Endothelial cell of umbilical vein (primary cell): Measurements from ENCODE around the gene IP6K3. TPM values are rescaled to one million over a fixed set of nuclear protein-coding genes. Genes with fewer than 3 reads are reported as not detected.

Experiments used
- BruUV-seq: library from RNA; stranded (reverse); fragments of 400-500 nt; replicated peaks from 2 replicates; lab custom pipeline; 2021; lab: Mats Ljungman, UMichigan
- CTCF ChIA-PET: fragments of 300-600, 350-600 bp; sonication (Branson Sonifier 250); formaldehyde crosslinking; loops from one replicate; lab custom pipeline; 2021; ENCODE audit warnings: antibody characterized with exemption, inconsistent platforms; lab: Charles Lee
- POLR2A ChIA-PET: fragments of 300-600, 350-600 bp; sonication (Branson Sonifier 250); formaldehyde crosslinking; loops from one replicate; lab custom pipeline; 2021; ENCODE audit warnings: antibody characterized with exemption, inconsistent platforms; lab: Charles Lee
- DNase-seq: peaks from one replicate; pipeline ENCODE4 v3.0.0-alpha.2; 2011; ENCODE audit warnings: low read depth, low spot score
- FAIRE-seq: peaks from 2 replicates; lab custom pipeline; 2011; peaks lifted over from hg19 to GRCh38; lab: Jason Lieb, UNC
- H2AFZ ChIP-seq: 2 replicates; pipeline ENCODE4 v1.6.0; 2012; ENCODE audit warnings: low read depth, low read length, control low read depth, inconsistent platforms
- H3K27ac ChIP-seq: 2 replicates; pipeline ENCODE4 v1.5.1; 2011; ENCODE audit warnings: low read depth, mild to moderate bottlenecking, control low read depth, low read length, moderate library complexity; ENCODE audit not compliant: insufficient read depth
- H3K27me3 ChIP-seq, 2 experiments: 2 replicates each; pipeline versions ENCODE4 v1.6.0 to v1.6.1; 2011; ENCODE audit warnings: low read length in 2 of 2, mixed read lengths in 1 of 2; ENCODE audit not compliant: control insufficient read depth in 2 of 2, insufficient read depth in 2 of 2
- H3K36me3 ChIP-seq, 2 experiments: 2 replicates in 1 of 2; 3 replicates in 1 of 2; pipeline ENCODE4 v1.5.1; 2011; ENCODE audit warnings: low read length in 2 of 2, mild to moderate bottlenecking in 1 of 2, moderate library complexity in 1 of 2; ENCODE audit not compliant: control insufficient read depth in 2 of 2, insufficient read depth in 2 of 2; ENCODE audit errors: extremely low read depth in 1 of 2
- H3K4me1 ChIP-seq: 3 replicates; pipeline ENCODE4 v1.5.1; 2011; ENCODE audit warnings: mild to moderate bottlenecking, low read length; ENCODE audit not compliant: control insufficient read depth, insufficient read depth; ENCODE audit errors: extremely low read depth
- H3K4me2 ChIP-seq: 2 replicates; pipeline ENCODE4 v1.6.1; 2011; ENCODE audit warnings: low read length, control low read depth, mixed read lengths; ENCODE audit not compliant: insufficient read depth
- H3K4me3 ChIP-seq, 3 experiments: fragments of 200-600 bp in 1 of 3; sonication (generic), shearing (Covaris generic) in 1 of 3; replicated peaks in 1 of 3; 2 replicates each; pipeline ENCODE4 v1.5.1; 2011 to 2016; ENCODE audit warnings: control low read depth in 3 of 3, low read length in 3 of 3, mild to moderate bottlenecking in 2 of 3, inconsistent platforms in 1 of 3, low read depth in 1 of 3, moderate library complexity in 1 of 3; ENCODE audit not compliant: insufficient read depth in 1 of 3
- H3K79me2 ChIP-seq: 2 replicates; pipeline ENCODE4 v1.6.0; 2012; ENCODE audit warnings: low read length, inconsistent platforms; ENCODE audit not compliant: control insufficient read depth, insufficient read depth
- H3K9ac ChIP-seq: replicated peaks from 2 replicates; pipeline ENCODE3; 2011; ENCODE audit warnings: low read length, control low read depth; ENCODE audit not compliant: insufficient read depth; ENCODE audit errors: extremely low read depth
- H3K9me1 ChIP-seq: replicated peaks from 3 replicates; pipeline ENCODE4 v1.6.0; 2011; ENCODE audit warnings: mild to moderate bottlenecking, low read length; ENCODE audit not compliant: control insufficient read depth, insufficient read depth; ENCODE audit errors: extremely low read depth
- H3K9me3 ChIP-seq: replicated peaks from 2 replicates; pipeline ENCODE4 v1.5.1; 2012; ENCODE audit warnings: low read length, inconsistent platforms; ENCODE audit not compliant: control insufficient read depth, insufficient read depth
- H4K20me1 ChIP-seq: replicated peaks from 2 replicates; pipeline ENCODE3; 2011; ENCODE audit warnings: mild to moderate bottlenecking, low read length; ENCODE audit not compliant: control insufficient read depth, insufficient read depth; ENCODE audit errors: extremely low read depth
- EZH2 ChIP-seq: IDR thresholded peaks from 2 replicates; pipeline ENCODE4 v1.6.1; 2012; ENCODE audit warnings: borderline replicate concordance, low read depth, mild to moderate bottlenecking, moderate library complexity, low read length, inconsistent platforms; ENCODE audit not compliant: severe bottlenecking
- FOS ChIP-seq: IDR thresholded peaks from 2 replicates; pipeline ENCODE4 v1.6.1; 2011; ENCODE audit warnings: mild to moderate bottlenecking, low read length, moderate library complexity, borderline replicate concordance; ENCODE audit not compliant: insufficient read depth
- GATA2 ChIP-seq: IDR thresholded peaks from 2 replicates; pipeline ENCODE4 v1.7.0; 2011; ENCODE audit warnings: low read depth, mild to moderate bottlenecking, moderate library complexity, mixed read lengths, low read length; ENCODE audit not compliant: insufficient read length, insufficient read depth
- JUN ChIP-seq: IDR thresholded peaks from 2 replicates; pipeline ENCODE4 v1.6.1; 2011; ENCODE audit warnings: borderline replicate concordance, low read depth; ENCODE audit not compliant: insufficient read length, insufficient read depth
- MYC ChIP-seq: IDR thresholded peaks from one replicate; pipeline ENCODE4 v1.6.1; 2011; ENCODE audit warnings: mild to moderate bottlenecking, low read depth, low read length
- POLR2A ChIP-seq: IDR thresholded peaks from 2 replicates; pipeline ENCODE4 v1.6.1; 2012; ENCODE audit warnings: low read depth, mild to moderate bottlenecking, control low read depth, low read length
- POLR2AphosphoS5 ChIP-seq: IDR thresholded peaks from 2 replicates; pipeline ENCODE4 v1.6.1; 2012; ENCODE audit warnings: low read depth, mild to moderate bottlenecking, control low read depth, low read length, moderate library complexity; ENCODE audit not compliant: insufficient read depth
- dilution Hi-C: fragments of 300-500 bp; cut with MboI; formaldehyde crosslinking; loops from one replicate; pipeline ENCODE4 v1.15.0; 2019; ENCODE audit warnings: low sequenced_read_pairs; ENCODE audit not compliant: extremely low pct_ligation_motif_present
- intact Hi-C: fragments of 100-400 bp; cut with micrococcal nuclease; formaldehyde crosslinking; loops from one replicate; pipeline ENCODE4 v1.10.0; 2022
- polyA plus RNA-seq, 4 experiments: library from polyadenylated mRNA; depleted of rRNA in 3 of 4; stranded (reverse) in 3 of 4; unstranded in 1 of 4; fragments of >200 nt; gene quantifications; 2 replicates each; pipeline versions ENCODE4 v1.2.1 to v1.2.3, GENCODE V29; 2011 to 2012; ENCODE audit warnings: missing spikeins in 1 of 4
- total RNA-seq: library from RNA; stranded (reverse); gene quantifications from 2 replicates; pipeline ENCODE4 v1.2.3, GENCODE V29; 2021
- TF ChIP-seq, protein P1 (sequence below), 2 donors: IDR thresholded peaks; 1 replicate in 1 of 2; 2 replicates in 1 of 2; pipeline ENCODE4 v1.5.1; 2011; ENCODE audit warnings: low read length in 2 of 2, mild to moderate bottlenecking in 2 of 2, moderate library complexity in 2 of 2, control low read depth in 1 of 2, inconsistent platforms in 1 of 2, low read depth in 1 of 2; ENCODE audit not compliant: insufficient read depth in 1 of 2; ENCODE audit errors: extremely low read depth in 1 of 2
- TF ChIP-seq, protein P2 (sequence below): IDR thresholded peaks from 2 replicates; pipeline ENCODE4 v1.6.1; 2011; ENCODE audit not compliant: insufficient read depth, insufficient read length

IP6K3 gene
- total and polyA plus RNA-seq, 2 donors (not counting 3 experiments of a cell fraction or from before 2014, with no cell fraction given) = not detected

GRCh38 chr6:33684428-33684896, 62.2 kb downstream of the IP6K3 start:
- Histone ChIP-seq H3K9ac (no peak overlapping the region), H3K4me1 (no peaks in the 10 kb centered on the region), H3K36me3 (peaks cover 4 to 64% of the 10 kb centered on the region in 2 experiments), H3K9me1 (no peaks in the 10 kb centered on the region), H3K9me3 (no peaks in the 10 kb centered on the region), H4K20me1 (no peaks in the 10 kb centered on the region), H2AFZ (no peak overlapping the region), H3K4me3 (no peak overlapping the region), H3K4me2 (no peak overlapping the region), H3K27me3 (no peaks in the 10 kb centered on the region), H3K27ac (no peak overlapping the region), H3K79me2 (no peaks in the 10 kb centered on the region)
- CTCF ChIA-PET = interaction anchor here (1.3 to 3.5 kb wide), 3 partner anchors 12 to 16 kb away, joined by 4 to 10 read pairs (median 9); no protein-coding TSS in a partner anchor
- dilution Hi-C loops = no loop called here
- no peak for FAIRE-seq
- intact Hi-C loops = no loop called here
- no peak for DNase-seq
- POLR2A ChIA-PET = no interaction called here
- TF ChIP-seq, protein P1, sequence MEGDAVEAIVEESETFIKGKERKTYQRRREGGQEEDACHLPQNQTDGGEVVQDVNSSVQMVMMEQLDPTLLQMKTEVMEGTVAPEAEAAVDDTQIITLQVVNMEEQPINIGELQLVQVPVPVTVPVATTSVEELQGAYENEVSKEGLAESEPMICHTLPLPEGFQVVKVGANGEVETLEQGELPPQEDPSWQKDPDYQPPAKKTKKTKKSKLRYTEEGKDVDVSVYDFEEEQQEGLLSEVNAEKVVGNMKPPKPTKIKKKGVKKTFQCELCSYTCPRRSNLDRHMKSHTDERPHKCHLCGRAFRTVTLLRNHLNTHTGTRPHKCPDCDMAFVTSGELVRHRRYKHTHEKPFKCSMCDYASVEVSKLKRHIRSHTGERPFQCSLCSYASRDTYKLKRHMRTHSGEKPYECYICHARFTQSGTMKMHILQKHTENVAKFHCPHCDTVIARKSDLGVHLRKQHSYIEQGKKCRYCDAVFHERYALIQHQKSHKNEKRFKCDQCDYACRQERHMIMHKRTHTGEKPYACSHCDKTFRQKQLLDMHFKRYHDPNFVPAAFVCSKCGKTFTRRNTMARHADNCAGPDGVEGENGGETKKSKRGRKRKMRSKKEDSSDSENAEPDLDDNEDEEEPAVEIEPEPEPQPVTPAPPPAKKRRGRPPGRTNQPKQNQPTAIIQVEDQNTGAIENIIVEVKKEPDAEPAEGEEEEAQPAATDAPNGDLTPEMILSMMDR (IDR thresholded peaks at IDR 0.05; ENCODE audit: extremely low read depth in 1 of 2, insufficient read depth in 1 of 2, low read depth in 1 of 2, low read length in 2 of 2) = no peak
- no peak for TF ChIP-seq JUN
- TF ChIP-seq POLR2AphosphoS5 = no peak
- TF ChIP-seq EZH2 = no peak
- TF ChIP-seq, protein P2, sequence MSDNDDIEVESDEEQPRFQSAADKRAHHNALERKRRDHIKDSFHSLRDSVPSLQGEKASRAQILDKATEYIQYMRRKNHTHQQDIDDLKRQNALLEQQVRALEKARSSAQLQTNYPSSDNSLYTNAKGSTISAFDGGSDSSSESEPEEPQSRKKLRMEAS = no peak
- no peak for TF ChIP-seq FOS
- no peak for TF ChIP-seq POLR2A
- no peak for TF ChIP-seq MYC
- no peak for TF ChIP-seq GATA2
- no TSS peak for BruUV-seq
